Colonic mucosa (tissue), 4 donors: ENCODE results near the gene KCNIP1. TPM values are rescaled to one million over a fixed set of nuclear protein-coding genes. Genes with fewer than 3 reads are reported as not detected.

Experiments used
- DNase-seq: peaks from one replicate; pipeline ENCODE4 v3.0.0-alpha.2; 2020
- H3K27ac ChIP-seq: fragments of 200-600 bp; one replicate; pipeline ENCODE4 v1.8.0; 2021
- H3K27me3 ChIP-seq: fragments of 200-600 bp; one replicate; pipeline ENCODE4 v1.8.0; 2021
- H3K36me3 ChIP-seq: fragments of 200-600 bp; one replicate; pipeline ENCODE4 v1.8.0; 2021
- H3K4me1 ChIP-seq: fragments of 200-600 bp; one replicate; pipeline ENCODE4 v1.8.0; 2021; ENCODE audit warnings: mild to moderate bottlenecking
- H3K4me3 ChIP-seq: fragments of 200-600 bp; one replicate; pipeline ENCODE4 v1.8.0; 2021
- H3K9ac ChIP-seq, 2 donors: one replicate each; pipeline ENCODE4 v1.7.0; 2013; ENCODE audit warnings: control low read depth in 2 of 2, low read depth in 2 of 2, low read length in 2 of 2
- H3K9me3 ChIP-seq: fragments of 200-600 bp; one replicate; pipeline ENCODE4 v1.8.0; 2021
- CTCF ChIP-seq: fragments of 200-600 bp; IDR thresholded peaks from one replicate; pipeline ENCODE4 v1.8.0; 2022; ENCODE audit warnings: antibody characterized with exemption, mild to moderate bottlenecking
- intact Hi-C: fragments of 100-400 bp; cut with DNase I; formaldehyde crosslinking; loops from one replicate; pipeline ENCODE4 v1.14.1; 2022
- total RNA-seq, 2 donors: library from RNA; stranded (reverse); fragmentation: NEBNext Ultra II Directional in 1 of 2; extraction: Animal tissue kit (Norgen Biotek cat#: 25700) in 1 of 2; gene quantifications; one replicate each; pipeline ENCODE4 v1.2.1, GENCODE V29; 2021
- donor health status: healthy.
- donor health status: DM: no; HTN: no; CAD: no.
- donor health status: DM: no; HTN: no; CAD: no.

The KCNIP1 gene
- total RNA-seq, 2 donors from 2014 or later = 0.24 to 0.25 TPM

GRCh38 chr5:170562875-170563228 is 59.0 kb downstream of the KCNIP1 start:
- Histone ChIP-seq H3K27ac (no peak overlapping the region), H3K4me1 (no peaks in the 10 kb centered on the region), H3K27me3 (no peaks in the 10 kb centered on the region), H3K9me3 (no peaks in the 10 kb centered on the region), H3K36me3 (no peaks in the 10 kb centered on the region), H3K4me3 (no peak overlapping the region), H3K9ac (no peak overlapping the region)
- no peak for TF ChIP-seq CTCF
- DNase-seq = no peak
- intact Hi-C loops = no loop called here

GRCh38 chr5:170563824-170564567 is 60.2 kb downstream of the KCNIP1 start:
- H3K27ac ChIP-seq = no peak overlapping the region
- no peaks in the 10 kb centered on the region for H3K9me3 ChIP-seq
- H3K36me3 ChIP-seq = no peaks in the 10 kb centered on the region
- no peak overlapping the region for H3K4me3 ChIP-seq
- no peak for TF ChIP-seq CTCF
- intact Hi-C loops = no loop called here
- DNase-seq = no peak
- H3K9ac ChIP-seq = no peak overlapping the region
- H3K27me3 ChIP-seq = no peaks in the 10 kb centered on the region
- no peaks in the 10 kb centered on the region for H3K4me1 ChIP-seq

- no peaks in the 10 kb centered on the region for H3K4me1 ChIP-seq
- no peak overlapping the region for H3K27ac ChIP-seq
- no peak overlapping the region for H3K4me3 ChIP-seq
- no peaks in the 10 kb centered on the region for H3K9me3 ChIP-seq
- H3K9ac ChIP-seq = no peak overlapping the region
- TF ChIP-seq CTCF = no peak
- H3K27me3 ChIP-seq = no peaks in the 10 kb centered on the region
- intact Hi-C loops = no loop called here
- no peaks in the 10 kb centered on the region for H3K36me3 ChIP-seq
- no peak for DNase-seq
Measured at GRCh38 chr5:170565072-170565471, 61.3 kb downstream of the KCNIP1 start.

GRCh38 chr5:170569101-170569500 is 65.3 kb downstream of the KCNIP1 start:
- intact Hi-C loops = no loop called here

GRCh38 chr5:170570476-170570875 is 66.7 kb downstream of the KCNIP1 start:
- Histone ChIP-seq H3K36me3 (no peaks in the 10 kb centered on the region), H3K4me1 (no peaks in the 10 kb centered on the region), H3K9me3 (no peaks in the 10 kb centered on the region), H3K27me3 (no peaks in the 10 kb centered on the region), H3K9ac (no peak overlapping the region), H3K27ac (no peak overlapping the region), H3K4me3 (no peak overlapping the region)
- intact Hi-C loops = no loop called here
- TF ChIP-seq CTCF = no peak
- DNase-seq = no peak

More at GRCh38 chr5:170569101-170569500, 65.3 kb downstream of the KCNIP1 start:
- Histone ChIP-seq H3K27ac (no peak overlapping the region), H3K9me3 (no peaks in the 10 kb centered on the region), H3K9ac (no peak overlapping the region), H3K4me1 (no peaks in the 10 kb centered on the region), H3K36me3 (no peaks in the 10 kb centered on the region), H3K4me3 (no peak overlapping the region), H3K27me3 (no peaks in the 10 kb centered on the region)
- no peak for DNase-seq
- no peak for TF ChIP-seq CTCF
